Gastrocnemius medialis (tissue), 4 donors: ENCODE data around the gene ZACN. TPM values are rescaled to one million over a fixed set of nuclear protein-coding genes. Genes with fewer than 3 reads are reported as not detected.

Experiments used
- ATAC-seq, 2 donors: fragments of 150-250 bp; one replicate each; pipeline ENCODE4 v1.9.1; 2016
- DNase-seq, 2 donors: peaks; one replicate each; pipeline ENCODE4 v3.0.0-alpha.2; 2019
- H3K27ac ChIP-seq, 4 donors: fragments of 200-600 bp; sonication (generic); 1 replicate in 1 of 4; 2 replicates in 3 of 4; pipeline ENCODE4 v1.5.1; 2016 to 2018; ENCODE audit warnings: mild to moderate bottlenecking in 2 of 4, moderate library complexity in 1 of 4
- H3K27me3 ChIP-seq, 3 donors: fragments of 200-600 bp; sonication (generic) in 2 of 3; 1 replicate in 1 of 3; 2 replicates in 2 of 3; pipeline versions ENCODE4 v1.5.1 to v1.6.0; 2016 to 2019; ENCODE audit warnings: mild to moderate bottlenecking in 1 of 3, moderate library complexity in 1 of 3
- H3K36me3 ChIP-seq, 2 donors: fragments of 200-600 bp; sonication (generic) in 1 of 2; one replicate each; pipeline ENCODE4 v1.5.1; 2017 to 2018
- H3K4me1 ChIP-seq, 2 donors: fragments of 200-600 bp; sonication (generic) in 1 of 2; one replicate each; pipeline ENCODE4 v1.5.1; 2016 to 2017; ENCODE audit warnings: mild to moderate bottlenecking in 2 of 2
- H3K4me3 ChIP-seq, 4 donors: fragments of 200-600 bp; sonication (generic) in 3 of 4; 1 replicate in 1 of 4; 2 replicates in 3 of 4; pipeline ENCODE4 v1.5.1; 2016 to 2019; ENCODE audit warnings: mild to moderate bottlenecking in 2 of 4
- H3K9me3 ChIP-seq, 3 donors: fragments of 200-600 bp; sonication (generic) in 2 of 3; 1 replicate in 1 of 3; 2 replicates in 2 of 3; pipeline ENCODE4 v1.5.1; 2016 to 2019
- CTCF ChIP-seq, 5 experiments: fragments of 450-650 bp in 3 of 5; fragments of 200-600 bp in 2 of 5; sonication (generic) in 2 of 5; IDR thresholded peaks in 4 of 5; conservative IDR thresholded peaks in 1 of 5; 1 replicate in 4 of 5; 2 replicates in 1 of 5; pipeline ENCODE4 v1.5.1; 2016 to 2019; ENCODE audit warnings: antibody characterized with exemption in 5 of 5, mild to moderate bottlenecking in 3 of 5, moderate library complexity in 3 of 5
- POLR2A ChIP-seq, 2 donors: fragments of 450-650 bp; IDR thresholded peaks; one replicate each; pipeline ENCODE4 v1.6.1; 2017; ENCODE audit warnings: antibody characterized with exemption in 2 of 2, mild to moderate bottlenecking in 2 of 2, moderate library complexity in 2 of 2
- in situ Hi-C, 4 donors: fragments of 200-750 bp; cut with MboI; loops; one replicate each; pipeline versions ENCODE4 v1.15.0 to v1.8.0; 2017; ENCODE audit warnings: low sequenced_read_pairs in 4 of 4
- intact Hi-C: fragments of 100-400 bp; cut with DNase I; formaldehyde crosslinking; loops from one replicate; pipeline ENCODE4 v1.15.1; 2023; ENCODE audit warnings: low total_unique reads
- total RNA-seq, 4 donors: library from RNA; depleted of rRNA; stranded (reverse); fragments of >200 nt; gene quantifications; one replicate each; pipeline versions ENCODE4 v1.1.0 to v1.2.3, GENCODE V29; 2016

ZACN gene
- total RNA-seq, 4 donors from 2014 or later: not detected

- Histone ChIP-seq H3K27ac (no peak overlapping the region), H3K36me3 (peaks cover 0 to 20% of the 10 kb centered on the region in 2 donors), H3K9me3 (no peaks in the 10 kb centered on the region), H3K4me1 (no peaks in the 10 kb centered on the region), H3K27me3 (no peaks in the 10 kb centered on the region), H3K4me3 (no peak overlapping the region)
- intact Hi-C loops: no loop called here
- DNase-seq: no peak
- in situ Hi-C loops: no loop called here
- no peak for ATAC-seq
- TF ChIP-seq CTCF (IDR thresholded peaks at IDR 0.05 in 4 of 5, conservative IDR thresholded peaks at IDR 0.05 in 1 of 5) (no peak), POLR2A (IDR thresholded peaks at IDR 0.05) (no peak)
These were observed 44.3 kb upstream of the ZACN start for GRCh38 chr17:76034428-76035350.

GRCh38 chr17:76036497-76037261, 42.3 kb upstream of the ZACN start:
- TF ChIP-seq CTCF (IDR thresholded peaks at IDR 0.05 in 4 of 5, conservative IDR thresholded peaks at IDR 0.05 in 1 of 5) (no peak), POLR2A (IDR thresholded peaks at IDR 0.05) (no peak)
- Histone ChIP-seq H3K4me1 (no peaks in the 10 kb centered on the region), H3K27ac (no peak overlapping the region), H3K9me3 (no peaks in the 10 kb centered on the region), H3K27me3 (no peaks in the 10 kb centered on the region), H3K36me3 (peaks cover 4 to 40% of the 10 kb centered on the region in 2 donors), H3K4me3 (no peak overlapping the region)
- in situ Hi-C loops: no loop called here
- no peak for DNase-seq
- intact Hi-C loops: no loop called here
- ATAC-seq: no peak

GRCh38 chr17:76038050-76038449, 40.9 kb upstream of the ZACN start:
- peaks cover 4 to 54% of the 10 kb centered on the region in 2 donors for H3K36me3 ChIP-seq
- in situ Hi-C loops: no loop called here
- no peak for ATAC-seq
- TF ChIP-seq POLR2A (IDR thresholded peaks at IDR 0.05) (no peak), CTCF (IDR thresholded peaks at IDR 0.05 in 4 of 5, conservative IDR thresholded peaks at IDR 0.05 in 1 of 5) (no peak)
- H3K4me3 ChIP-seq: no peak overlapping the region
- intact Hi-C loops: no loop called here
- no peaks in the 10 kb centered on the region for H3K9me3 ChIP-seq
- H3K27me3 ChIP-seq: no peaks in the 10 kb centered on the region
- DNase-seq: no peak
- no peak overlapping the region for H3K27ac ChIP-seq
- no peaks in the 10 kb centered on the region for H3K4me1 ChIP-seq

GRCh38 chr17:76039121-76039520, 39.9 kb upstream of the ZACN start:
- Histone ChIP-seq H3K36me3 (peaks cover 4 to 65% of the 10 kb centered on the region in 2 donors), H3K4me3 (no peak overlapping the region), H3K4me1 (no peaks in the 10 kb centered on the region), H3K27me3 (no peaks in the 10 kb centered on the region), H3K9me3 (no peaks in the 10 kb centered on the region), H3K27ac (no peak overlapping the region)
- no peak for TF ChIP-seq CTCF (IDR thresholded peaks at IDR 0.05 in 4 of 5, conservative IDR thresholded peaks at IDR 0.05 in 1 of 5)
- TF ChIP-seq POLR2A (IDR thresholded peaks at IDR 0.05): no peak
- in situ Hi-C loops: no loop called here
- intact Hi-C loops: no loop called here
- ATAC-seq: no peak
- DNase-seq: no peak
